Prostate gland (tissue), 2 donors: ENCODE measurements around the gene COA5.

Experiments used
- POLR2A ChIP-seq: fragments of 450-650 bp; IDR thresholded peaks from one replicate; pipeline ENCODE4 v1.6.1; 2016; ENCODE audit warnings: antibody characterized with exemption, mild to moderate bottlenecking
- POLR2AphosphoS5 ChIP-seq: sonication (generic); formaldehyde crosslinking; IDR thresholded peaks from one replicate; pipeline ENCODE4 v1.6.1; 2017; ENCODE audit warnings: antibody characterized with exemption
- TF ChIP-seq, protein P1 (sequence below), 4 experiments: fragments of 200-600 bp in 2 of 4; fragments of 450-650 bp in 2 of 4; sonication (generic) in 2 of 4; IDR thresholded peaks; 1 replicate in 3 of 4; 2 replicates in 1 of 4; pipeline ENCODE4 v1.5.1; 2016 to 2019; ENCODE audit warnings: antibody characterized with exemption in 4 of 4, mild to moderate bottlenecking in 2 of 4, moderate library complexity in 2 of 4

DNA sequence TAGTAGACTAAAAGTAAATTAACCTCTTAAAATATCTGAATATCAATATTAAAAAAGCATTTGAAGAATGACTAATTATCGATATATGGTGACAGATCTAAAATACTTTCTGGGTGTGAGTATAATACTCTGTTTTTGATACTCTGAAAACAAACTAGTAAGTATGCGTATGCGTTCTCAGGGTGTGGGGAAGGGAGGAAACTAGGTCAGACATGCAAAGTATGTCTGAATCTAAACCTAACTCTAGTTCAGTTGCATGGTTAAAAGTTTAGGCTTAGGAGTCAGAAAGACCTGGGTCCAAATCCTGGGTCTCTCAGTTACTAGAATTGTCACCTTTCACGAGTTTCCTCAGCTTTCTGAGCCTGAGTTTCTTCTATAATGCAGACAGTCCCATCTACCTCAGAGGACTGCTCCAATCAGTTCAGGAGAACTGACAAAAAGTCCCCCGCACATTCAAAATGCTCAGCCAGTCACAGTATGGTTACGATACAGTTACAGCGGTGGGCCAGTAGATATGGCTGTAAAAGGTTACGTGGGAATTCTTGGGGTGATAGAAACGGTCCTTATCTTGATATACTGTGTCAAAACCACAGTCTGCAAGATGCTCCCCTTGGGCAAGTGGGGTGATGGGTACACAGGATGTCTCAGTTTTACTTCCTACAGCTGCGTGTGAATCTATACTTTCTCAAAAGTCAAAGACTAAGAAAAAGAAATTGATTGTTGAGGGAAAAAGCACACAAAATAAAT is 29.3 kb upstream of the COA5 start:
- TF ChIP-seq, protein P1, sequence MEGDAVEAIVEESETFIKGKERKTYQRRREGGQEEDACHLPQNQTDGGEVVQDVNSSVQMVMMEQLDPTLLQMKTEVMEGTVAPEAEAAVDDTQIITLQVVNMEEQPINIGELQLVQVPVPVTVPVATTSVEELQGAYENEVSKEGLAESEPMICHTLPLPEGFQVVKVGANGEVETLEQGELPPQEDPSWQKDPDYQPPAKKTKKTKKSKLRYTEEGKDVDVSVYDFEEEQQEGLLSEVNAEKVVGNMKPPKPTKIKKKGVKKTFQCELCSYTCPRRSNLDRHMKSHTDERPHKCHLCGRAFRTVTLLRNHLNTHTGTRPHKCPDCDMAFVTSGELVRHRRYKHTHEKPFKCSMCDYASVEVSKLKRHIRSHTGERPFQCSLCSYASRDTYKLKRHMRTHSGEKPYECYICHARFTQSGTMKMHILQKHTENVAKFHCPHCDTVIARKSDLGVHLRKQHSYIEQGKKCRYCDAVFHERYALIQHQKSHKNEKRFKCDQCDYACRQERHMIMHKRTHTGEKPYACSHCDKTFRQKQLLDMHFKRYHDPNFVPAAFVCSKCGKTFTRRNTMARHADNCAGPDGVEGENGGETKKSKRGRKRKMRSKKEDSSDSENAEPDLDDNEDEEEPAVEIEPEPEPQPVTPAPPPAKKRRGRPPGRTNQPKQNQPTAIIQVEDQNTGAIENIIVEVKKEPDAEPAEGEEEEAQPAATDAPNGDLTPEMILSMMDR (IDR thresholded peaks at IDR 0.05), result no peak
- TF ChIP-seq POLR2AphosphoS5, result no peak
- TF ChIP-seq POLR2A, result no peak
